HG03521 (cell line): ENCODE data around the gene OPCML.

Experiments used
- ATAC-seq: cut with Tn5 transposase; IDR thresholded peaks from one replicate; pipeline ENCODE4 v1.9.1; 2021; ENCODE audit warnings: mild to moderate bottlenecking, moderate library complexity; ENCODE audit not compliant: unreplicated experiment

The OPCML gene

GRCh38 chr11:132655187-132655855 is 877.0 kb downstream of the OPCML start:
- ATAC-seq = no peak

- no peak for ATAC-seq
These were observed 879.1 kb downstream of the OPCML start for GRCh38 chr11:132653237-132653636.

GRCh38 chr11:132650969-132651720 is 881.2 kb downstream of the OPCML start:
- ATAC-seq = no peak

DNA sequence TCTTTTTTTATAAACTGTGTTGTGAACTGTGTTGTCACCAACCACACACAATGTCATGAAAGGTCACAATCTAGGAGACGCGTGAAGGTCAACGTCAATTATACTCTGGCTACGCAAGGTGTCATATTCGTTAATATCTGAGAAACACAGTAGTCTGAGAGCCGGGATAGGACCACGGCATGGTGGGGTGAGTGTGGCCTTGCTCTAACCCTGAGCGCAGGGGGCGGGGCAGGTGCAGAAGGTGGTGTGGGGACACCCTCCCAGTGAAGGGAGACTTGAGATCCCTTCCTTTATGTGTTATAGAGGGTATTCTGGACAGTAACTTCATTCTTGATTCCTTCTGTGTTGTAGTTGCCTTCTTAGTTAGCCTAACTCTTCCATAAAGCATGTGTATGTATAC is 883.0 kb downstream of the OPCML start:
- no peak for ATAC-seq

GRCh38 chr11:132648851-132649250 is 883.5 kb downstream of the OPCML start:
- no peak for ATAC-seq

GRCh38 chr11:132646890-132647289 is 885.4 kb downstream of the OPCML start:
- no peak for ATAC-seq

- no peak for ATAC-seq
These were observed 887.6 kb downstream of the OPCML start for GRCh38 chr11:132644520-132645239.

DNA sequence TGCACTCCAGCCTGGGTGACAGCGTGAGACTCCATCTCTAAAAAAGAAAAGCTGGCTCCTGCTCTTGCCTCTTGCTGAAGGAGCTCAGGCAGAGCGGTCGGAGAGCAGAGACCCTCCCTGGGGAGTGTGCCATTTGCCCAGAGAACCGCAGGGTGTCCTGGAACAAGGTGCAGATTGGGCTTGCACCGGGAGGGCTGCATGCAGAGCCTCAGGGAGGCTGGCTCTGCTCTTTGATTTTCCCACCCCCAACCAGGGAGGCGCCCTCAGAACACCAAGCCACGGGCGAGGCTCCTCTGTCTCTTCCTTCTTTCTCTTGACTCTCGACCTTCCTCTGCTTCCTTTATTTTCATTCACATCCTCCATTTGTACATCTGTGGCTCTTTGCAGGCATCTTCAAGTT is 889.1 kb downstream of the OPCML start:
- no peak for ATAC-seq

DNA sequence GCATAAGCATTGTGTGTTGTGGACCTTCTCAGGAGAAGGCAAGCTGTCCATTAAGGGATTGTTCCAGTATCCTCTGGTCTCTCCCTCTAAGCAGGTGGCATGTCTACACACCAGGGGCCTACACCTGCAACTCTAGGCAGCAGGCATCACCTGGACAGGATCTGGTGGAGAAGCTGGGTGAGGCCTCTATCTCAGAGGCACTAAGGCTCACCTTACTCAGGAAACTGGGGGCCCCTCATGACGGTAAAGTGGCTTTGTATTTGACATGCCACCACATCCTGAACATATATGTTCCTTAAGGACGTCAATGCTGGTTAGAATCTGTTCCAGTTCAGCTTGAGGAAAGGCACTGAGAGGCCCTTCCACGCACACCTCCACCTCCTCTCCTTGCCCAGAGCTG is 891.3 kb downstream of the OPCML start:
- ATAC-seq = no peak

DNA sequence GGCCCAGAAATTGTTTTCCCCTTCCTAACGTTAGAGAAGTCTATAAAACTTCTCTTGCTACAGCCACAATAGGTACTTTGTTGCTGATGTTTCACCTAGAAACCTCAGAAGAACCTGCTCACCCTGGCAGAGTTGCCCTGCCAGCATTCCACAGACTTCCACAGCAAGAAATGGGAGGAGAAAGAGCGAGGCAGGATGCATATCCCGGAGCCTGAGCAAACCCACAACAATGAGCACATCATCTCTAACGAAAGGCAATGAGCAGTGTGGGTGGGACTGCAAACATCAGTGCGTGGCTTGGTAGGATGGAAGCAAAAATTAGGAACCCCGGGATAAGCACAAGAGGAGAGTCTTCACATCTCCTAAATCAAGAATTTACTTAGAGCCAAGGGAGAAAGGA is 892.3 kb downstream of the OPCML start:
- no peak for ATAC-seq

- ATAC-seq = no peak
These were observed 892.9 kb downstream of the OPCML start for GRCh38 chr11:132639403-132639802.

DNA sequence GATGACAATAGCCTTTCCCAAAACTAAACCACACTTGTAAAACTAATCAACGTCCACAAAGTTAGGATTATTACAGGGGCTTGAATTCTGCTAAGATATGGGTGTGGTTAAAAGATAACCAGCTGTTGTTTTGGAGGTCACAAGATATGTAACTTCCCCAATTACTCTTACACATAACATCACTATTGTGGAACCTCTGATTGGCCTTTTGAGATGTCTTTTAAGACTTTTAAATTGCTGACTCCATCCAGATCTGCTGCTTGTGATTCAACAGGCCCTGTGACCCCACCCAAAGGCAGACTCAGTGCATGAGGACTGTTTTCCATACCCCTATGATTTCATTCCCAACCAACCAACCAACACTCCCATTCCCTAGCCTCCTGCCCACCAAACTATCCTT is 893.9 kb downstream of the OPCML start:
- ATAC-seq = no peak

DNA sequence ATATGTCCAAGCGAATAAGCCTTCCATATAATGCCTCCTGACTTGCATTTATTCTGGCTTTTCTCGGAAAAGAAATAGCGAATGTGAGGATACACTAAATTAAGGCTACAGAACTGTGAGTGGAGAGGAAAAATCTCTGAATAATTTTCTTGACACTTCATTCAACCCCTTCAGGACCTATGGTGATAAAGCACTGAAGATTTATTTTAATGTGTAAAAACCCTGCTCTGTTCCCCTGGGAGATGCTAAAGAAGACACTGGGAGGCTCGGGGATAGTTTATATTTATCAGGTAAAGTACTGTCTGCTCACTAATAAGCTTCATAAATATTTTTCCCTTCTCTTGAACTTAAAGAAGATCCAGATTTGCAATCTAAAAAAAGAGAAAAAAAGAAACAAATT is 895.8 kb downstream of the OPCML start:
- no peak for ATAC-seq

- no peak for ATAC-seq
These were observed 899.6 kb downstream of the OPCML start for GRCh38 chr11:132632641-132633124.

DNA sequence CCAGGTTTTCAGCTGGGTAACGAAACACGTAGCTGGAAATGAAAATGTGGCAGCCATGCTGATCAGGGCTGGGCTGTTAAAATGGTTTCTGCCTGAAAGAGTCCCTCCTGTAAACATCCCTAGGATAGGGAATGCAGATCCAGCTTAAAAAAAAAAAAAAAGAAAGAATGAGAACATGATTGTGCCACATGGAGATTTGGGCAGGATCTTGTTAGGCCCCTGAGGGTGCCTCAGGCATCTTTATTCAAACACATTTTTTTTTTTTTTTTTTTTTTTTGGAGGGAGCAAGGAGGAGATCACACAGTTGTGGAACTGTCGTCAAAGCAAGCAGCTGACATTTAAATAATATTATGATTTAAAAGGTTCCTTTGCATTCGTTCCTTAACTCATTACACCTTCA is 900.3 kb downstream of the OPCML start:
- ATAC-seq = no peak

DNA sequence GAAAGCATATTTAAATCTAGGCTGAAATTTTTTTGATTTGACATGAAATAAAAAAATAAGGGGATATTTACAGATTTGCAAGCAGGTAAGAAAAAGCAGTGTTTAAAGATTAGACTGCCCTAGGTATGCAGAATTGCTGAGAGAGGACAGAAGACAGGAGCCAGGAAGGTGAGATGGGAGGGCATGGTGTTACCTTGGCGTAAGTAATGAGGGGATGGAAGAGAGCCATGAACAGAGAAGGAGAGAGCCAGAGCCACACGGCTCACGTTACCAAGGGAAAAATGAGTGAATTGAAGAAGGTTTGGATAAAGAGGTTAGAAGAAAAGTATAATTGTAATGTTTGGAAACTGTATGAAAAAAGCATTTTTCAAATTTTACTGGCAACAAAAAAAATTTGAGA is 904.3 kb downstream of the OPCML start:
- ATAC-seq = no peak

DNA sequence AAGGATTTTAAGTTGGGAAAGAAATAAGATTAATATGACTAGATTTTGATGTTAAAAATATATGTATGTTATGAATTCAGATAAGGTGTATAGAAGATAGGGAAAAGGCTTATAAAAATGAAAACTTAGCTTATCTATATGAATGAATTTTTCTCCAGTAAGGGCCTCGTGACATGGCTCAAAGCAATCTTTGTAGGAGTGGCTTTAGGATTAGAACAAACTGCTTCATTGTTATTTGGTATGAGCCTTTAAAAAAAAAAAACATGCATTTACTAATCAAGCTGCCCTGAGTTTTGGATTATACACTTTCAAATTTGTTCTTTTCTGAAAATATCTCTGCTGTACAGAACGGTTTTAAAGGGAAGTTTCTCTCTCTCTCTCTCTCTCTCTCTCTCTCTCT is 905.9 kb downstream of the OPCML start:
- no peak for ATAC-seq

GRCh38 chr11:132623511-132623910 is 908.8 kb downstream of the OPCML start:
- no peak for ATAC-seq

- no peak for ATAC-seq
These were observed 910.2 kb downstream of the OPCML start for GRCh38 chr11:132621976-132622580.

- no peak for ATAC-seq
These were observed 911.9 kb downstream of the OPCML start for GRCh38 chr11:132620423-132620822.

DNA sequence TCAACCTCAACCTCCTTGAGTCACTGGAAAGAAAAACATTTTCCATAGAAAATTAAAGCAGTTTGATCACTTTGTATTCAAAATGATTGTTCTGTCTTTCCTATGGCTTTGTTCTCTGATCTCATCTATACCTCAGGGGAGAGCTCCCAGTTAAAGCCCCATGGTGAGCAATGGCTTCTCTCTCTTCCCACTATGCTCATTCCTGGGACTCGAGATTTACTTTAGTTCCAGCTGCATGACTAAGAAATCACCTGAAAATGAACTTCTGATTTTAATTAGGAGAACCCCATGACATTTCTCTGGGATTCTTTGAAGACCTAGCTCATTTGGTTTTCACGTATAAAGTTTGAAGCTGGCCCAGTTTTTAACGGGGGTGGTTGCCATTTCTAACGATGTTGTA is 921.5 kb downstream of the OPCML start:
- ATAC-seq = no peak
